DOHH2 (cell line): ENCODE results near the gene HIPK2.

Experiments
- H3F3A ChIP-seq: fragments of 200-600 bp; sonication (generic), shearing (Covaris generic); 2 replicates; pipeline ENCODE4 v1.6.0; 2016; ENCODE audit warnings: antibody characterized with exemption, mild to moderate bottlenecking; ENCODE audit not compliant: control insufficient read depth, insufficient read depth
- H3K27ac ChIP-seq: fragments of 200-600 bp; sonication (generic); 2 replicates; pipeline ENCODE4 v1.5.1; 2014; ENCODE audit warnings: low read depth, mild to moderate bottlenecking, low read length, moderate library complexity
- H3K27me3 ChIP-seq: fragments of 200-600 bp; sonication (generic); 2 replicates; pipeline ENCODE4 v1.6.1; 2014; ENCODE audit warnings: mild to moderate bottlenecking, low read length, mixed read lengths; ENCODE audit not compliant: control insufficient read depth
- H3K36me3 ChIP-seq: fragments of 200-600 bp; sonication (generic); 2 replicates; pipeline ENCODE4 v1.6.1; 2014; ENCODE audit warnings: mild to moderate bottlenecking, low read length, moderate library complexity, mixed read lengths; ENCODE audit not compliant: control insufficient read depth
- H3K4me1 ChIP-seq: fragments of 200-600 bp; sonication (generic); 2 replicates; pipeline ENCODE4 v1.6.1; 2014; ENCODE audit warnings: mild to moderate bottlenecking, low read length, mixed read lengths; ENCODE audit not compliant: control insufficient read depth
- H3K4me2 ChIP-seq: fragments of 200-600 bp; sonication (generic); 2 replicates; pipeline ENCODE4 v1.6.0; 2014; ENCODE audit warnings: mild to moderate bottlenecking, low read length, moderate library complexity
- H3K4me3 ChIP-seq: fragments of 200-600 bp; sonication (generic); 2 replicates; pipeline ENCODE4 v1.5.1; 2014; ENCODE audit warnings: mild to moderate bottlenecking, low read length, mixed read lengths
- H3K79me2 ChIP-seq: fragments of 200-600 bp; sonication (generic); 2 replicates; pipeline ENCODE4 v1.6.1; 2014; ENCODE audit warnings: mild to moderate bottlenecking, low read length, mixed read lengths; ENCODE audit not compliant: control insufficient read depth
- H3K9me2 ChIP-seq: fragments of 200-600 bp; sonication (generic); replicated peaks from 2 replicates; pipeline ENCODE4 v1.6.1; 2014; ENCODE audit warnings: mild to moderate bottlenecking, low read length, mixed read lengths; ENCODE audit not compliant: control insufficient read depth
- H3K9me3 ChIP-seq: fragments of 200-600 bp; sonication (generic); 2 replicates; pipeline ENCODE4 v1.6.1; 2014; ENCODE audit warnings: antibody characterized with exemption, low read length, mixed read lengths; ENCODE audit not compliant: control insufficient read depth, insufficient read depth
- H4K20me1 ChIP-seq: fragments of 200-600 bp; sonication (generic); 2 replicates; pipeline ENCODE4 v1.6.0; 2014; ENCODE audit warnings: low read depth, mild to moderate bottlenecking, antibody characterized with exemption, low read length, moderate library complexity; ENCODE audit not compliant: control insufficient read depth, insufficient read depth
- CTCF ChIP-seq: fragments of 200-600 bp; sonication (generic); IDR thresholded peaks from one replicate; pipeline ENCODE4 v1.5.1; 2014; ENCODE audit warnings: antibody characterized with exemption, mild to moderate bottlenecking, low read depth, low read length; ENCODE audit not compliant: poor library complexity, severe bottlenecking
- EZH2phosphoT487 ChIP-seq: fragments of 200-600 bp; sonication (generic); IDR thresholded peaks from 2 replicates; pipeline ENCODE4 v1.6.1; 2017; ENCODE audit warnings: borderline replicate concordance, mild to moderate bottlenecking, antibody characterized with exemption, low read length, moderate library complexity, mixed read lengths

The HIPK2 gene

GRCh38 chr7:139536152-139536551 lies 241.6 kb downstream of the HIPK2 start:
- Histone ChIP-seq H4K20me1 (no peaks in the 10 kb centered on the region), H3F3A (no peaks in the 10 kb centered on the region), H3K4me1 (no peaks in the 10 kb centered on the region), H3K27me3 (no peaks in the 10 kb centered on the region), H3K4me2 (no peak overlapping the region), H3K4me3 (no peak overlapping the region), H3K27ac (no peak overlapping the region), H3K9me3 (no peaks in the 10 kb centered on the region), H3K9me2 (no peaks in the 10 kb centered on the region), H3K79me2 (no peaks in the 10 kb centered on the region), H3K36me3 (no peaks in the 10 kb centered on the region)
- TF ChIP-seq EZH2phosphoT487 (no peak), CTCF (no peak)

- H3K36me3 ChIP-seq: no peaks in the 10 kb centered on the region
- H3K4me3 ChIP-seq: no peak overlapping the region
- no peaks in the 10 kb centered on the region for H3F3A ChIP-seq
- H3K27ac ChIP-seq: no peak overlapping the region
- H3K27me3 ChIP-seq: no peaks in the 10 kb centered on the region
- no peaks in the 10 kb centered on the region for H4K20me1 ChIP-seq
- no peak for TF ChIP-seq CTCF
- TF ChIP-seq EZH2phosphoT487: no peak
- no peaks in the 10 kb centered on the region for H3K79me2 ChIP-seq
- H3K4me1 ChIP-seq: no peaks in the 10 kb centered on the region
- no peak overlapping the region for H3K4me2 ChIP-seq
- no peaks in the 10 kb centered on the region for H3K9me2 ChIP-seq
- no peaks in the 10 kb centered on the region for H3K9me3 ChIP-seq
Measured at GRCh38 chr7:139534966-139535651, 242.7 kb downstream of the HIPK2 start.

GRCh38 chr7:139534096-139534495 lies 243.7 kb downstream of the HIPK2 start:
- no peaks in the 10 kb centered on the region for H3K27me3 ChIP-seq
- no peak overlapping the region for H3K4me3 ChIP-seq
- H4K20me1 ChIP-seq: no peaks in the 10 kb centered on the region
- TF ChIP-seq EZH2phosphoT487: no peak
- no peak for TF ChIP-seq CTCF
- no peaks in the 10 kb centered on the region for H3F3A ChIP-seq
- H3K9me2 ChIP-seq: no peaks in the 10 kb centered on the region
- no peaks in the 10 kb centered on the region for H3K36me3 ChIP-seq
- peaks cover 4% of the 10 kb centered on the region; the same call in 1 of the 2 replicates for H3K9me3 ChIP-seq
- no peaks in the 10 kb centered on the region for H3K4me1 ChIP-seq
- no peaks in the 10 kb centered on the region for H3K79me2 ChIP-seq
- no peak overlapping the region for H3K4me2 ChIP-seq
- H3K27ac ChIP-seq: no peak overlapping the region
